NCI-H510A (cell line): ENCODE data around the gene MED22.
"Not testable (repeated sequence)": the region's sequence is repeated elsewhere in the genome, so short reads cannot be mapped to it uniquely, and the experiment has no call there.

Source experiments
- DNase-seq: peaks from one replicate; lab custom pipeline; 2025; lab: John Stamatoyannopoulos, UW

Gene MED22

DNA sequence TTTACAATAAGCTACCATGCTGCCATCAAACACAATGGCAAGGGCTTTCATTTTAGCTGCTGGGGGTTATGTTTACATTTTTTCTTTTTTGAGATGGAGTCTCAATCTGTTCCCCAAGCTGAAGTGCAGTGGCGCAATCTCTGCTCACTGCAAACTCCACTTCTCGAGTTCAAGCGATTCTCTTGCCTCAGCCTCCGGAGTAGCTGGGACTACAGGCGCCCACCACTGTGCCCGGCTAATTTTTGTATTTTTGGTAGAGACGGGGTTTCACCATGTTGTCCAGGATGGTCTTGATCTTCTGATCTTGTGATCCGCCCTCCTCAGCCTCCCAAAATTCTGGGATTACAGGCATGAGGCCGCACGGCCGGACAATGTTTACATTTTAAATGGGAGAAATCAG is 13.0 kb downstream of the MED22 start:
- DNase-seq: not testable (repeated sequence)

- no peak for DNase-seq
Measured at GRCh38 chr9:133334161-133334560, 13.8 kb downstream of the MED22 start.

- no peak for DNase-seq
Measured at GRCh38 chr9:133333566-133333965, 14.4 kb downstream of the MED22 start.

DNA sequence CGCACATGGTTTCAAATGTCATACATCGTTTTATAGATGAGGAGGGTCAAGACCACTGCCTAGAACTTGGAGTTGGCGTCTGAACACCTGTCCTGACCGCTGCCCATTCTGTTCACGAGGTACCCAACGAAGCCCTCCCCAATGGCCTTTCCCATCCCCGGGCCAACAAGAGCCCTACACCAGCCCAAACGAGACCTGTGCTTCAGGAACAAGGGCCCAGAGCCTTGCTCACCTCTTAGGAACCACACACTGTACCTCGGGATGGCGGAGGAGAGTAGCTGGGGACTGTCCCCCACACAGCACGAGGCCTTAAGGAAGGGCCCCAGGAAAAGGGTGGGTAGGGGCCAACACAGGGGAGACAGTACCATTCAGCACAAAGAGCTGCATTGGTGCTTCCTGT is 14.9 kb downstream of the MED22 start:
- DNase-seq: no peak

DNA sequence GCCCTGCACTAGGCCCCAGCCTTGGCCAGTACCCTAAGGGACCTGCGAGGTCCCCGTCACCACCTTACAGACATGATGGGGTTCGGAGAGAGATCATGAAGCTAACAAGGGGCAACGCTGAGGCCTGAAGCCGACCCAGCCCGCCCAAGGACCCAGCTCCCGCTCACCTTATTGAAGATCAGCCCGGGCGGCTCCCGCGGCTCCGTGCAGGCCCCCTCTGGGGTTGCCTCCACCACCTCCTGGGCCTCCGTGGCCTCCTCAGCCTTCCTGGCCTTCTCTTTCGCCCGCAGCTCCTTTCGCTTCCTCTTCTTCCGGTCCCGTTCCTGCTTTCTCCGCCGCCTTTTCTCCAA is 15.6 kb downstream of the MED22 start:
- DNase-seq: no peak

GRCh38 chr9:133331641-133332380 is 16.1 kb downstream of the MED22 start:
- DNase-seq: no peak

- no peak for DNase-seq
Measured at GRCh38 chr9:133331221-133331620, 16.7 kb downstream of the MED22 start.

DNA sequence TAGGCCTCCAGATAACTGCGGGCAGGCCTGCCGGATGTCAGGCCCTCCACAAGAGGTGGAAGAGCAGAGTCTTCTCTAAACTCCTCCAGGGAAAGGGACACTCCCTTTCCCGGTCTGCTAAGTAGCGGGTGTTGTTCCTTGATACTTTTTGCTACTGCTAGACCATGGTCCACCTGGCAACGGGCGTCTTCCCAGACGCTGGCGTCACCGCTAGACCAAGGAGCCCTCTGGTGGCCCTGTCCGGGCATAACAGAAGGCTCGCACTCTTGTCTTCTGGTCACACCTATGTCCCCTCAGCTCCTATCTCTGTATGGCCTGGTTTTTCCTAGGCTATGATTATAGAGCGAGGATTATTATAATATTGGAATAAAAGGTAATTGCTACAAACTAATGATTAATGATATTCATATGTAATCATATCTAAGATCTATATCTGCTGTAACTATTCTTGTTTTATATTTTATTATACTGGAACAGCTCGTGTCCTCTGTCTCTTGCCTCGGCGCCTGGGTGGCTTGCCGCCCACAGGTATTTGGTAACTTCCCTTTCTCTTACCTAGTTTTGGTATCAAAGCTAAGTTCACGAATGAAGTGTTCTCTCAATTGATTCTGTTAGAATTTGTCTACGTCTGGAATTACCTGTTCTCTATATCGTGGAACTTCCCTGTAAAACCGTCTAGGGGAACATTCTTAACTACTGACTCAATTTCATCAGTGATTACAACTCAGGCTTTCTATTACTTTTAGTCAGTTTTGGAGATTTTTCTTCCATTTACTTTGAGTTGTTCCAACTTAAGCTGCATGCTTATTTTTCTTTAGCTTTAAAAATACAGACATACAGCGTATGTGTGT is 18.4 kb downstream of the MED22 start:
- DNase-seq: not testable (repeated sequence)

GRCh38 chr9:133327834-133328484 is 20.0 kb downstream of the MED22 start:
- no peak for DNase-seq

DNA sequence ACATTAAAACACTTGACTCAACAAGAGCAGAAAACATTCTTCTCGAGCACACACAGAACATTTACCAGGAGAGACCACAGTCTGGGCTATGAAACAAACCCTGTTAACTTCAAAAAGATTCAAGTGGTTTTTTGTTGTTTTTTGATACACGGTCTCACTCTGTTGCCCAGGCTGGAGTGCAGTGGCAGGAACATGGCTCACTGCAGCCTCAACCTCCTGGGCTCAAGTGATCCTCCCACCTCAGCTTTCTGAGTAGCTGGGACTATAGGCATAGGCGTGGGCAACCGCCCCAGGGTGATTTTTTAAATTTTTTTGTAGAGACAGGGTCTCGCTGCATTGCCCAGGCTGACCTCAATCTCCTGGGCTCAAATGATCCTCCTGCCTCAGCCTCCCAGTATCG is 20.9 kb downstream of the MED22 start:
- not testable (repeated sequence) for DNase-seq

GRCh38 chr9:133323991-133324703 is 23.8 kb downstream of the MED22 start:
- DNase-seq: no peak

- no peak for DNase-seq
Measured at GRCh38 chr9:133323211-133323610, 24.7 kb downstream of the MED22 start.

- DNase-seq: no peak
Measured at GRCh38 chr9:133322701-133323100, 25.2 kb downstream of the MED22 start.

DNA sequence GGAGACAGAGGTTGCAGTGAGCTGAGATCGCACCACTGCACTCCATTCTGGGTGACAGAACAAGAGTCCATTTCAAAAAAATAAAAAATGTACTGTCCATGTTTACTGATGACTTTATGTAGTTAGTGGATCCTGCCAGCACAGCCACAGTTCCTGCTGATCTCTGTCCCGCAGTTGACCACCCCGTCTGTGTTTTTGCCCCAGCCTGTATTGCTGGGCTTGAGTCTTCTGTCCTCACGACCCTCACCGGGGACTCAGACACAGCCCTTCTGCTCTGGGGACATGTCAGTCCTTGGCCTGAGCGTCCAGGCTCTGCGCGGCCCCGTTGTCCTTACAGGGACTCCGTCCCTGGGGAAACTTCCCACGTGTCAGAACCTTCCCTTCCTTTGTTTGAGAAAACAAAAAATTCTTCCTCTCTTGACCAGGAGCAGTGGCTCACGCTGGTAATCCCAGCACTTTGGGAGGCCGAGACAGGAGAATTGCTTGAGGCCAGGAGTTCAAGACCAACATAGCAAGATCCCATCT is 26.5 kb downstream of the MED22 start:
- DNase-seq: no peak

GRCh38 chr9:133320421-133320881 is 27.5 kb downstream of the MED22 start:
- DNase-seq: no peak

GRCh38 chr9:133317551-133317950 is 30.4 kb downstream of the MED22 start:
- DNase-seq: not testable (repeated sequence)

DNA sequence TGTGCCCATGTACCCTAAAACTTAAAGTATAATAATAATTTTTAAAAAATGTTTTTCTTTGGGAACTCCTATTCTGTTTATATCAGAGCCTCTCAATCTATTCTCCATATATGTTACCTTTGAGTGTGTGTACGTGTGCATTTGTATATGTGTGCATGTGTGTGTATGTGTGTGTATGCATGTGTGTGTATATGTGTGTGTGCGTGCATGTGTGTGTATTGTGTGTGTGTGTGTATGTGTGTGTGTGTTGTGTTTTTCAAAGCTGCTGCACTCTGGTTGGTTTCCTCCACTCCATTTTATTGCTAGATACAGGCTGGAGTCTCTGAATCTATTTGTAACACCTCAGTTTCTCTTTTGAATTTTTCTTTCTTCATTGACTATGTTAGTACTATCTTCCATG is 31.9 kb downstream of the MED22 start:
- no peak for DNase-seq

- DNase-seq: no peak
Measured at GRCh38 chr9:133309608-133310007, 38.3 kb downstream of the MED22 start.

GRCh38 chr9:133307301-133307700 is 40.6 kb downstream of the MED22 start:
- no peak for DNase-seq

DNA sequence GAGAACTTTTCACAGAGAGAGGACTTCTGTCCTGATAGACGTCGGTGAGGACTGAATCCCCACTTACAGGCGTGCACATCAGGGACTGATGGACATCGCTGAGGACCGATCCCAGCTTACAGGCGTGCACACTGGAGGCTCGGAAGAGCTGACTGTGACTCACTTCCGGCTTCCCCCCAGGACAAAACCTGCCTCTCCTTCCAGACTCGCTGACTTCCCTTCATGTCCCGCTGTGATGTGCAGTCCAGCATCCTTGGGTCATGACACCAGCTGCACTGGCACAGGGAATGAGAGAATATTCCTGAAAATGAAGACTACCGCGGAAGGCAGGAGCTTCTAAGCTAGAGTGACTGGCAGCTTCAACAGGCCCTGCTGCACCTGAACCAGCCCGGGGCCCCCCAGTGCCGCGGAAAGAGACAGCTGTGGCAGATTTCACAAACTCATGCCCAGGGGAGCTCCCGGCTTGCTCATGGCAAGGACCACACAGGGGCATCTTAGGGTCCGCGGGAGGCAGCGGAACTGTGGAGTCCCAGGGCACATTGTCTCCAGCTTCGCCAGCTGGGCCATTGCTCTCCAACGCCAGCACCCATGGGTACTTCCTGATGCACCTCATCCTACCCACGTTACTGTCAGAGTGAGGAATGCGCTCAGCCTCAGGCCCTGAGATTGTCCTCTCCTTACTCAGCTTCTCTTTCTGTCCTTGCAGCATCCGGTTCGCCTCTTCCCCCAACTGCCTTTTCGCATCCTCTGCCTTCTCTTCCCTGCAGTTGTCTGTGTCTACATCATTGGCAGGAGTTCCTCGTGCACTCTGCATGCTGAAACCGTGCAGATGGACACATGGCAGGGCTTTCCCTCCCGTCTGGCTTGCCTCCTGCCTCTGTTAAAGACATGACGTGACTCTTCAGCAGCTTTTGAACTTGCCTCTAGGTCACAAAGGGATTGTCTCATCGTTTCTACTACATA is 41.4 kb downstream of the MED22 start:
- DNase-seq: no peak

GRCh38 chr9:133305731-133306130 is 42.2 kb downstream of the MED22 start:
- DNase-seq: no peak
